ENCODE results near the gene GABPB1.

Gene GABPB1

DNA sequence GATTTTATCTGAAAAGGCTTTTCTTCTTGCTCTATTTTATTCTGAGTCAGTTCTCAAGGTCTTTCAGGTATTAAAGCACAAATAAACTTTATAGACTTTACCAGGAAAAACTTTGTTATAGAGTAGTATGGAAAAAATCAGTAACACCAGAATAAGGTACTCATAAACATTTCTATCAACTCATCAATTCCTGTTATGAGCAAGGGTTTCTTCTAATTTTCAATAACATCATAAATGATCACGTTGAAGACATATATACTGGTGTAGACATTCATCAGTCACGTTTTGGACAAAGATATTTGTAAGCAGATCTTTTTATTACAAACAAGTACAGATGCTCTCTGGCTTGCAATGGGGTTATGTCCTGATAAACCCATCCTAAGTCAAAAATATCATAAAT lies 79.9 kb downstream of the GABPB1 start:
- no peak for DNase-seq

DNA sequence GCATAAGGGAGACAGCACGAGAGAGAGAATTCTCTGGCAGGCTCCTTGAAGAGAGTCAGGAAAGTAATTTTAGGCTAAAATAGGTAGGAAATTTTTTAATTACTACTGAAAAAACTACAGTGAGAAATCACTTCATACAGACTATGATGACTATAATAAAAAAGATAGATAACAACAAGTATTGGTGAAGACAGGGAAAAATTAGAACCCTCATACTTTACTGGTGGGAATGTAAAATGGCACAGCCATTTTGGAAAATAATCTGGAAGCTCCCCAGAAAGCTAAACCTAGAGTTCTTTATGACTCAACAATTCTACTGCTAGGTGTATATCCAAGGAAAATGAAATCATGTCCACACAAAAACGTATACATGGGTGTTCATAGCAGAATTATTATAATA lies 87.4 kb downstream of the GABPB1 start:
- no peak for DNase-seq

DNA sequence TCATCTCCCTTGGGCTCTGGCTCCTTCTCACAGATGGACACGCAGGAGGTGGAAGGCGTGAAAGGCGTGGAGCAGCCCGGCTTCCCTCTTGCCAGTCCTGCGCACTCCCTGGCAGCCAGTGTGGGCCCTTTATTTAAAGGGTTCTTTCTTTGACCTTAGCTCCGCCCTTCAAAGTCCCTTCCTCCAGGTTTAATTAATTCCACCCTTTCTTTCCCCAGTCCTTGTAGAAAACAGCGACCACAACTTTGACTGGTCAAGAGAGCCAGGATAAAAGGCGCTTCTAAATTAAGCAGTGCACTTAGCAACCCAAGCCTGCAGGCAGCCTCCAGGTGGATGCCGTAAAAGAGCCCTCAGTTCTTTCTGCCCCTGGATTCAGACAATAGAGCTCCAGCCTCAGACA lies 89.4 kb downstream of the GABPB1 start, which contains the start of gene HDC:
Gene HDC, minus strand, starts transcription at position 107 of the 400 bp plus-strand sequence. Its CDS starts 103 bp downstream, at position 4.
- no peak for DNase-seq

DNA sequence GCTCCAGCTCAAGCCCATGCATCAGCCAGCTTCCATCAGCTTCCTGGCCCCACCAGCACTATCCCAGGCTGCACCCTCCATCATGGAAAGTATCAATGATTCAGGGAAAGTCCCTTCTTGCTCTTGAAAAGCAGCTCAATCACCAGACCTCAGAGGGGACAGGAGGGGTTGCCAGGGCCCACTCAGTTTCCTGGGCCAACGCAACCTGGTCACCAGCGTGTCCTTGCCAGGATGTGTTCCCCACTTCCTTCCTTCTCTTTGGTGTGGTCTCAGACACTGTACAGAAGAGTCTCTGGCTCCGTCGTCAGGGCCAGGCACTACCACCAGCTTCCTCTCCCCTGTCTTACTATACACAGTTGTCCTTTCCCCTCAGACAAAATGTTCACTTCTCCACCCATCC lies 92.5 kb downstream of the GABPB1 start:
- DNase-seq, result no peak

- no peak for DNase-seq
Observed at GRCh38 chr15:50261981-50262380, 93.0 kb downstream of the GABPB1 start.

- no peak for DNase-seq
Observed at GRCh38 chr15:50260969-50261496, 94.0 kb downstream of the GABPB1 start.

DNA sequence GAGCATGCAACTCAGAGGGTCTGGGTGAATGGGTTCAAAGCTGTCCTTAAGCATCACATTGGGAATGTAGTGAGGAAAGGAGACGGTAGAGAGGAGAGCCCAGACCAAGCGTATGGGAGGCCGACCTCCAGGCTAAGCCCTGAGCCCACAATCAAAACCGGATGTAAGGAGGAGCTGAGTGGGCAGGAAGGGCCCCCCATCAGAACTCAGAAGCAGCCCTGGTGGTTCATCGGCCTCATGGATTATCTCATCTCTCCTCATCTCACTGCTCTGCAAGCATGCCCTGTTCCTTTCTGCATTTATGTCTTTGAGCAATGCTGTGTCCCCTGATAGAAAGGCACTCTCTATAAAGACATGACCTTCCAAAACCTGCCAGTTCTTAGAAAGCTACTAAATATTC lies 95.7 kb downstream of the GABPB1 start:
- no peak for DNase-seq

- DNase-seq, result no peak
Observed at GRCh38 chr15:50257924-50258323, 97.1 kb downstream of the GABPB1 start.

- DNase-seq, result no peak
Observed at GRCh38 chr15:50257332-50257731, 97.7 kb downstream of the GABPB1 start.

DNA sequence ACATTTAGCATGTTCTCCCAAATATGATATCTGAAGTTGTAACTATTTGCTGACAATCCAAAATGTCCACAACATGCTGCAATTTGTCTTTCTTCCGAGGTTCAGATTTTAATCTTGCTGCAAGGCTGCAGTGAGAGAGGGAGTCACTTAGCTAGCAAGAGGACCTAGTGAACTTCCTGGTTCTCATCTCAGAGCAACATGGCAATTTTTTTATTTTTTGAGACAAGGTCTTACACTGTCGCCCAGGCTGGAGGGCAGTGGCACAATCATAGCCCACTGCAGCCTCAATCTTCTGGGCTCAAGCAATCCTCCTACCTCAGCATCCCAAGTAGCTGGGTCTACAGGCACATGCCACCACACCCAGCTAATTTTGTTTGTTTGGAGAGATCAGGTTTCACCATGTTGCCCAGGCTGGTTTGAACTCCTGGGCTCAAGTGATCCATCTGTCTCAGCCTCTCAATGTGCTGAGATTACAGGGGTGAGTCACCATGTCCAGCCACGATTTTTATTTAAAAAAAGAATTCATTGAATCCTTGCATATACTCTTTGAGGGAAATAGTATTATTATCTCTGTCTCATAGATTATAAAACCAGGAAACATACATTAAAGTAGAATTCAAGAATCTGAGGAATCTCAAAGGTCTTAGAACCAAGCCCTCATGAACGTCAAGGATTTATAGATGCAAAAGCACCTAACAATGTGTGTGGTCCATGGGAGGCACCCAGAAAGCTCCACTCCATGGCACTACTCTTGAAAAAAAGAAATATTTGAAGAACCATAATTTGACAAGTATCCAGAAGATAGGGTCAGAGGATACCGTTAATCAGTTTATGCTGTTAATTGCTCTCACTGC lies 98.6 kb downstream of the GABPB1 start:
- DNase-seq, result no peak

DNA sequence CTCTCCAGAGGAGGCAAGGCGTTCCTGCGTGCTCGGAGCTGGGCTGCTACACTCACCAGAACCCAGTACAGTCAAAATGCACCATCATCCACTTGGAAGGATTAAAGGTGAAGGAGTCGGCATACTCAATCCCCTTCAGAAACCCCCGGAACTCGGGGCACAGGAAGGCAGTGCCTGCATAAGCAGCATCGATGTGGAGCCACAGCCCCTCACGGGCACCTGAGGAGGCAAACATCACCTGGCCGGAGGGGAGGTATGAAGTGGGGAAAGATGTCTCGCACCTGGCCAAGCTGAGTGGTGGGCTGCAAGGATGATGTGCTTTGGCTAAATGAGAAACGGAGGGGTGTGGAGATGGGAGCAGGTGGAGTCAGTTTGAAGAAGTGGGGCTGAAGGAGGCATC lies 102.4 kb downstream of the GABPB1 start:
- DNase-seq, result no peak

DNA sequence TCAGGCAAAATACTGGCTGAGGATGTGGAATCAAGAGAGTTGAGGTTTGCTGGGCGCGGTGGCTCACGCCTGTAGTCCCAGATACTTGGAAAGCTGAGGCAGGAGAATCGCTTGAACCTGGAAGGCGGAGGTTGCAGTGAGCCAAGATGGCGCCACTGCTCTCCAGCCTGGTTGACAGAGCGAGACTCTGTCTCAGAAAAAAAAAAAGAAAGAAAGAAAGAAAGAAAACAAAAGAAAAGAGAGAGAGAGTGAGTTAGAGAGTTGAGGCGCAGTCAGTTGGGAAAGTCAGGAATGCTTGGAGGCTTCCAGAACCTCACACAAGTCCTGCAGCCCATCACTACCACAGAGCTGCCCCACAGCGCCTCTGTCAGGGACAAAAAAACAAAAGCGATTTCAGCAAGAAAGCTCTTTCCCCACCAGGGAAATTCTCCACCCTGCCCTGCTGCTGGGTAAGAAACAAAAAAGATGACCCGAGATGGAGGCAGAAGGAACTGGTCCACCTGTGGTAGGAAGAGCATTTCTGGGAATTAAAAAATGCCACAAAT lies 103.3 kb downstream of the GABPB1 start:
- no peak for DNase-seq

GRCh38 chr15:50250760-50251394 lies 104.1 kb downstream of the GABPB1 start:
- no peak for DNase-seq

DNA sequence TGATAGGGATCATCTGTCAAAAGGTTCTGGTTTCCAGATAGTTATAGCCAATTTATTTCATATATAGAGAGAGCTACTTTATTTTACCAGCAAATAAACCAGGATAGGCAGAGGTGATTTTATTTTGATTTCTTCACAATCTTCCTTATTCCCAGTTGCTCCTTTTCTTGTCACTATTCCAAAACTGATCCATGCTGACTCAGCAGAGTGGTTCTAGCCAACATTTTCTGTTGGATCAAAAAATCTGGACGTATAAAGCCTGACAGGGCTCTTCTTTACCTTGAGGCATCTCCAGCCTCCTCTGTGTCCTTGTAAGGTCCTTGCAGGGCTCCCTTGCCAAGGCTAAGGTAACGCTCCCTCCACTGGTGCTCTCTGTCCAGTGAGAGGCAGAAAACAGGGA lies 105.3 kb downstream of the GABPB1 start:
- DNase-seq, result no peak

GRCh38 chr15:50248994-50249582 lies 105.9 kb downstream of the GABPB1 start:
- DNase-seq, result no peak

- no peak for DNase-seq
Observed at GRCh38 chr15:50247819-50248655, 107.0 kb downstream of the GABPB1 start.

- no peak for DNase-seq
Observed at GRCh38 chr15:50246631-50247030, 108.4 kb downstream of the GABPB1 start.

DNA sequence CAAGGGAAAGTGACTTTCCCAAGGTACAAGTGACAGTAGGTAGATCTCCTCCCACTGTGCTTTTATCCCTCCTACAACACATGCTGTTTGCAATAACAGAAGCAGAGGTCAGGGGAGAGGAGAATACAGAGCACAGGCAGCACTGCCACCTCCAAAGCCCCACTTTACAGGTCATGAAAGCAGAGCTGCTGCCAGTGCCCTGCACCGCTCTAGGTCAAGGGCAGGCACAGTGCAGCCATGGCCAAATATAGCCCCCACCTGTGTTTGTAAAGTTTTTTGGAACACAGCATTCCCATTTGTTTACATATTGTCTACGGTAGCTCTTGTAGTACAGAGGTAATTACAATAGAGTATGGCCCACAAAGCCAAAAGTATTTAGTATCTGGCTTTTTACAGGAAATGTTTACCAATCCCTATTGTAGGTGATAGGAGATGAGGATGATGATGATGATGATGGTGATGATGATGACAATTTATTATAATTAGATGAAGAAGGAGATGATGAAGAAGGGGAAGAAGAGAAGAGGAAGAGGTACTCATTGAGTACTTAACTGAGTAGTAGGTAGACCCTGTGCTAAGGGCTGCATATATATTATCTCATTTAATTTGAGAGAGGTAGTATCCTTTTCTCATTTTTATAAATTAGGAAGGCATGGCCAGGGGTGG lies 109.9 kb downstream of the GABPB1 start:
- DNase-seq, result no peak

- DNase-seq, result no peak
Observed at GRCh38 chr15:50244153-50244552, 110.8 kb downstream of the GABPB1 start.

DNA sequence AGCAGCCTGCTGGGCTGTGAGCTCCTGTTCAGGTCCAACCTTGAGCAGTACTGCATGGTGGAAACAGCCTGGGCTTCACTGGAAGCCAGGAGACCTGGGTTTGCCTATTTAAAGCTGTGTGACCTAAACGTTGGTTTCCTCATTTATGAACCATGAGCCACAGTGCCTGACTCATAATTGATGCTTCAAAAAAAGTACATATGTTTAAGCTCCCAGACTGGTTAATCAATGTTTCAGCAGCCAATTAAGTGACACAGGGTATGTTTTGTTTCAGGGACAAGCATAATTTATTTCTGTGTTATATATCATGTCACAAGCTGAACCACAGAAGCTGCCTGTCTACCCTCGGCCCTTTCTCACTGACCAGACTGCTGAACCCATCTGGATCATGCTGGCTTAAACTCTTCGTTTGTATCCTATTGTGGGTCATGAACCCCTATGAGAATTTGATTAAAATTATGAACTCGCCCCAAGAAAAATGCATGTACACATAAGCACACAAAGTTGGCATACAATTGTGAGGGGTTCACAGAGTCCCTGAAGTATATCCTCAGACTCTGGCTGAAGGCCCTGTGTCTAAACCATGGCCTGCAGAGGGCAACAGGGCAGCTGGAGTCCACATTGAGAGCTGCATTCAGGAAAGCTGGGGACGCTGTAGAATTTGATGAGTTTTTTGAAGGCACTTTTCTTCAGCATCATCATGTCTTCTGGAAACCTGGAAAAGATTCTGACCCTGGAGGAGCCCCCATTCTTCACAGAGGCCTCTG lies 113.1 kb downstream of the GABPB1 start:
- no peak for DNase-seq

DNA sequence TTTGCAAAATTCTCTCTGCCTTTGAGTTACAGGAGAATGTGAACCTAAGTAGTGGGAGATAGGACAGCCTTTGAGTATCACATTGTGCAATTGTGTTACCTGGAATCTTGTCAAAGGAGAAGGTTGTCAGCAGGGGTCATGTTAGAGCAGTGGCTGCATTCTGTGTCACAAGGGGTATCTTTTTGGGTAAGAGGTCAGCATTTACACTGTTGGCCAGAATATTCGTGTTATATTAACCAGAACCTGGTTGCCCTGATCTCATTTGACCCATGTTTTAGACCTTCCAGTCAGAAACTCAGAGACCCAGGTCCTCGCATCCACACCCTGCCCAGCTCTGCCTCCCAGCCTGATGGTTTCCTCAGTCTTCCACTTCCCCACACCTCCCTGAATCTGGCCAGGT lies 116.7 kb downstream of the GABPB1 start:
- no peak for DNase-seq

All from hippocampal formation (tissue), 2 donors.